K562 (cell line): ENCODE data around the gene ENTPD8. TPM values are rescaled to one million over a fixed set of nuclear protein-coding genes. Genes with fewer than 3 reads are reported as not detected.

Experiments used
- ERF ChIP-seq: fragments of 450-650 bp; formaldehyde crosslinking; IDR thresholded peaks from 2 replicates; pipeline ENCODE4 v1.4.0; 2020; ENCODE audit warnings: mild to moderate bottlenecking, mixed read lengths
- FIP1L1 ChIP-seq: fragments of 200-400 bp; formaldehyde crosslinking; IDR thresholded peaks from 2 replicates; pipeline ENCODE4 v1.6.1; 2018; ENCODE audit warnings: mild to moderate bottlenecking, low read depth, low read length; ENCODE audit not compliant: poor library complexity, severe bottlenecking
- FOXP1 ChIP-seq: sonication (generic); formaldehyde crosslinking; IDR thresholded peaks from 2 replicates; pipeline ENCODE4 v1.8.0; 2022; ENCODE audit warnings: mild to moderate bottlenecking, missing genetic modification reagents
- HDAC2 ChIP-seq: fragments of 450-650 bp; IDR thresholded peaks from 2 replicates; pipeline ENCODE4 v1.6.1; 2016; ENCODE audit warnings: mild to moderate bottlenecking
- NCOA6 ChIP-seq: fragments of 450-650 bp; IDR thresholded peaks from 2 replicates; pipeline ENCODE4 v1.6.1; 2017; ENCODE audit warnings: mild to moderate bottlenecking
- RFX1 ChIP-seq: fragments of 450-650 bp; IDR thresholded peaks from 2 replicates; pipeline ENCODE4 v1.6.1; 2016; ENCODE audit warnings: mild to moderate bottlenecking, moderate library complexity
- TEAD4 ChIP-seq, 2 experiments: sonication (generic) in 1 of 2; formaldehyde crosslinking in 1 of 2; IDR thresholded peaks; 2 replicates each; pipeline versions ENCODE4 v1.6.1 to v1.8.0; 2012 to 2022; ENCODE audit warnings: borderline replicate concordance in 1 of 2, inconsistent platforms in 1 of 2, low read length in 1 of 2, mild to moderate bottlenecking in 1 of 2, missing genetic modification reagents in 1 of 2
- TSC22D4 ChIP-seq: fragments of 450-650 bp; IDR thresholded peaks from 2 replicates; pipeline ENCODE4 v1.6.1; 2016; ENCODE audit warnings: missing genetic modification characterization, missing biosample characterization, control low read depth
- ZNF23 ChIP-seq: fragments of 250-450 bp; sonication (Bioruptor Pico); IDR thresholded peaks from 2 replicates; pipeline ENCODE4 v1.4.0; 2020; ENCODE audit warnings: mild to moderate bottlenecking
- ZNF41 ChIP-seq: fragments of 250-450 bp; sonication (Bioruptor Pico); conservative IDR thresholded peaks from 2 replicates; pipeline ENCODE4 v1.4.0; 2020; ENCODE audit warnings: mild to moderate bottlenecking
- ZNF436 ChIP-seq: fragments of 250-450, 450-650 bp; sonication (Bioruptor Pico); formaldehyde crosslinking; IDR thresholded peaks from 2 replicates; pipeline ENCODE4 v1.7.0; 2020; ENCODE audit warnings: mild to moderate bottlenecking
- ZNF507 ChIP-seq: conservative IDR thresholded peaks from 2 replicates; pipeline ENCODE4 v1.6.1; 2017; ENCODE audit warnings: missing genetic modification characterization, missing compliant biosample characterization
- ZNF584 ChIP-seq: fragments of 200-800 bp; sonication (Bioruptor generic); IDR thresholded peaks from 2 replicates; pipeline ENCODE4 v1.6.1; 2016; ENCODE audit warnings: low read depth, mild to moderate bottlenecking, missing genetic modification characterization, missing compliant biosample characterization
- polyA plus RNA-seq, 8 experiments: library from polyadenylated mRNA; depleted of rRNA in 4 of 8; stranded (reverse) in 5 of 8; unstranded in 3 of 8; fragments of >200 nt; fragmentation: Nextera tagmentation in 2 of 8; fragmentation: Illumina TruSeq in 1 of 8; extraction: Ambion mirVana in 2 of 8; extraction: Trizol in 1 of 8; gene quantifications; 2 replicates each; pipeline versions ENCODE4 v1.2.1 to v1.2.3, GENCODE V29; 2011 to 2014; ENCODE audit warnings: inconsistent platforms in 1 of 8, missing spikeins in 1 of 8
- total RNA-seq, 7 experiments: library from RNA; depleted of rRNA in 6 of 7; stranded (reverse); fragments of >200 nt in 6 of 7; fragmentation: Illumina TruSeq in 2 of 7; extraction: Trizol in 2 of 7; gene quantifications; 2 replicates each; pipeline versions ENCODE4 v1.2.1 to v1.2.3, GENCODE V29; 2011 to 2021; ENCODE audit warnings: low replicate concordance in 1 of 7
- TF ChIP-seq, protein P1 (sequence below): fragments of 200-800 bp; sonication (Bioruptor generic); IDR thresholded peaks from 2 replicates; pipeline ENCODE4 v1.6.1; 2016; ENCODE audit warnings: missing genetic modification characterization, missing compliant biosample characterization
- TF ChIP-seq, protein P2 (sequence below): fragments of 450-650 bp; IDR thresholded peaks from 2 replicates; pipeline ENCODE4 v1.6.1; 2016; ENCODE audit warnings: low read depth, mild to moderate bottlenecking, moderate library complexity
- TF ChIP-seq, protein P3 (sequence below): fragments of 250-450 bp; sonication (Bioruptor Pico); IDR thresholded peaks from 2 replicates; pipeline ENCODE4 v1.8.0; 2021; ENCODE audit warnings: mild to moderate bottlenecking, moderate library complexity
- TF ChIP-seq, protein P4 (sequence below): sonication (generic); IDR thresholded peaks from 2 replicates; pipeline ENCODE4 v1.6.1; 2016
- TF ChIP-seq, protein P5 (sequence below): fragments of 450-650 bp; IDR thresholded peaks from 2 replicates; pipeline ENCODE4 v1.6.1; 2018; ENCODE audit warnings: mild to moderate bottlenecking, low read depth; ENCODE audit not compliant: partially characterized antibody

Gene ENTPD8
- total and polyA plus RNA-seq, 9 of the 15 experiments (the other 6 are each of a cell fraction or from before 2014, with no cell fraction given), result 0.06 to 0.27 (median 0.19) TPM; not detected in 5

DNA sequence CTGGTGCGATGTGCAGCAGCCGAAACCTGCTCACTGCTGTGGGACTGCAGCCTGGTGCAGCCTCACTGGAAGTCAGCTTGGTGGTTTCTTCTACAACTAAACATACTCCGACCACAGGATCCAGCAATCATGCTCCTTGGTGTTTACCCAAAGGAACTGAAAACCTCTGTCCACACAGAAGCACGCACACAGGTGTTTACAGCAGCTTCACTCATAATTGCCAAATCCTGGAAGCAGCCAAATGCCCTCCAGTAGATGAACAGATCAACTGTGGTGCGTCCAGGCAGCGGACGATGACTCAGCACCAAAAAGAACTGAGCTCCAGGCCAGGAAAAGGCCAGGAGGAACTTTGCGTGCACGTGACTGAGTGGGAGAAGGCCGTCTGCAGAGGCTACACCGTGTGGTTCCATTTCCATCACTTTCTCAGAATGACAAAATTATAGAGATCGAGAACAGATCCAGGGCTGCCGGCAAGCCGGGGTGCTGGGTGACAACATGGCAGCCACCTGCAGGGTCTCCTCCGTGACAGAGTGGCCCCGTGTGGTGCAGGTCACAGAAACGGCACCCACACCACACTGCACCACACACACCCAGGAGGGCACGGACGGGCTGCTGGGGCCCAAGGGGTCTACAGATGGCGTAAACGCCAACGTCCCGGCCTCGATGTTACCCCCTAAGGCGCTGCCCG lies 41.1 kb upstream of the ENTPD8 start (continued):
- TF ChIP-seq, protein P1, sequence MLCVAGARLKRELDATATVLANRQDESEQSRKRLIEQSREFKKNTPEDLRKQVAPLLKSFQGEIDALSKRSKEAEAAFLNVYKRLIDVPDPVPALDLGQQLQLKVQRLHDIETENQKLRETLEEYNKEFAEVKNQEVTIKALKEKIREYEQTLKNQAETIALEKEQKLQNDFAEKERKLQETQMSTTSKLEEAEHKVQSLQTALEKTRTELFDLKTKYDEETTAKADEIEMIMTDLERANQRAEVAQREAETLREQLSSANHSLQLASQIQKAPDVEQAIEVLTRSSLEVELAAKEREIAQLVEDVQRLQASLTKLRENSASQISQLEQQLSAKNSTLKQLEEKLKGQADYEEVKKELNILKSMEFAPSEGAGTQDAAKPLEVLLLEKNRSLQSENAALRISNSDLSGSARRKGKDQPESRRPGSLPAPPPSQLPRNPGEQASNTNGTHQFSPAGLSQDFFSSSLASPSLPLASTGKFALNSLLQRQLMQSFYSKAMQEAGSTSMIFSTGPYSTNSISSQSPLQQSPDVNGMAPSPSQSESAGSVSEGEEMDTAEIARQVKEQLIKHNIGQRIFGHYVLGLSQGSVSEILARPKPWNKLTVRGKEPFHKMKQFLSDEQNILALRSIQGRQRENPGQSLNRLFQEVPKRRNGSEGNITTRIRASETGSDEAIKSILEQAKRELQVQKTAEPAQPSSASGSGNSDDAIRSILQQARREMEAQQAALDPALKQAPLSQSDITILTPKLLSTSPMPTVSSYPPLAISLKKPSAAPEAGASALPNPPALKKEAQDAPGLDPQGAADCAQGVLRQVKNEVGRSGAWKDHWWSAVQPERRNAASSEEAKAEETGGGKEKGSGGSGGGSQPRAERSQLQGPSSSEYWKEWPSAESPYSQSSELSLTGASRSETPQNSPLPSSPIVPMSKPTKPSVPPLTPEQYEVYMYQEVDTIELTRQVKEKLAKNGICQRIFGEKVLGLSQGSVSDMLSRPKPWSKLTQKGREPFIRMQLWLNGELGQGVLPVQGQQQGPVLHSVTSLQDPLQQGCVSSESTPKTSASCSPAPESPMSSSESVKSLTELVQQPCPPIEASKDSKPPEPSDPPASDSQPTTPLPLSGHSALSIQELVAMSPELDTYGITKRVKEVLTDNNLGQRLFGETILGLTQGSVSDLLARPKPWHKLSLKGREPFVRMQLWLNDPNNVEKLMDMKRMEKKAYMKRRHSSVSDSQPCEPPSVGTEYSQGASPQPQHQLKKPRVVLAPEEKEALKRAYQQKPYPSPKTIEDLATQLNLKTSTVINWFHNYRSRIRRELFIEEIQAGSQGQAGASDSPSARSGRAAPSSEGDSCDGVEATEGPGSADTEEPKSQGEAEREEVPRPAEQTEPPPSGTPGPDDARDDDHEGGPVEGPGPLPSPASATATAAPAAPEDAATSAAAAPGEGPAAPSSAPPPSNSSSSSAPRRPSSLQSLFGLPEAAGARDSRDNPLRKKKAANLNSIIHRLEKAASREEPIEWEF (CRISPR knock-in tag), result 0 out of 2 replicates have a peak, but pooled peaks have one; percentile 14
- TF ChIP-seq TSC22D4 (tag) (no peak), ZNF41 (CRISPR knock-in tag) (0 out of 2 replicates have a peak, but pooled peaks have one; percentile 50), ZNF436 (no peak), ZNF23 (CRISPR knock-in tag) (no peak), FIP1L1 (no peak), ERF (CRISPR knock-in tag) (no peak; the same call in 1 of the 2 replicates), FOXP1 (CRISPR knock-in tag) (no peak), HDAC2 (peak; percentile 89), RFX1 (no peak), NCOA6 (no peak), ZNF507 (tag) (no peak), ZNF584 (CRISPR knock-in tag) (0 out of 2 replicates have a peak, but pooled peaks have one; percentile 61), TEAD4 (IDR thresholded peaks at IDR 0.05; ENCODE audit: low read length) (peak; percentile 5; the same call in 1 of the 2 replicates), TEAD4 (CRISPR knock-in tag; IDR thresholded peaks at IDR 0.05; ENCODE audit: borderline replicate concordance) (no peak)
- TF ChIP-seq, protein P2, sequence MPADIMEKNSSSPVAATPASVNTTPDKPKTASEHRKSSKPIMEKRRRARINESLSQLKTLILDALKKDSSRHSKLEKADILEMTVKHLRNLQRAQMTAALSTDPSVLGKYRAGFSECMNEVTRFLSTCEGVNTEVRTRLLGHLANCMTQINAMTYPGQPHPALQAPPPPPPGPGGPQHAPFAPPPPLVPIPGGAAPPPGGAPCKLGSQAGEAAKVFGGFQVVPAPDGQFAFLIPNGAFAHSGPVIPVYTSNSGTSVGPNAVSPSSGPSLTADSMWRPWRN, result no peak
- TF ChIP-seq, protein P3, sequence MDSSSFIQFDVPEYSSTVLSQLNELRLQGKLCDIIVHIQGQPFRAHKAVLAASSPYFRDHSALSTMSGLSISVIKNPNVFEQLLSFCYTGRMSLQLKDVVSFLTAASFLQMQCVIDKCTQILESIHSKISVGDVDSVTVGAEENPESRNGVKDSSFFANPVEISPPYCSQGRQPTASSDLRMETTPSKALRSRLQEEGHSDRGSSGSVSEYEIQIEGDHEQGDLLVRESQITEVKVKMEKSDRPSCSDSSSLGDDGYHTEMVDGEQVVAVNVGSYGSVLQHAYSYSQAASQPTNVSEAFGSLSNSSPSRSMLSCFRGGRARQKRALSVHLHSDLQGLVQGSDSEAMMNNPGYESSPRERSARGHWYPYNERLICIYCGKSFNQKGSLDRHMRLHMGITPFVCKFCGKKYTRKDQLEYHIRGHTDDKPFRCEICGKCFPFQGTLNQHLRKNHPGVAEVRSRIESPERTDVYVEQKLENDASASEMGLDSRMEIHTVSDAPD (CRISPR knock-in tag), result no peak
- TF ChIP-seq, protein P4, sequence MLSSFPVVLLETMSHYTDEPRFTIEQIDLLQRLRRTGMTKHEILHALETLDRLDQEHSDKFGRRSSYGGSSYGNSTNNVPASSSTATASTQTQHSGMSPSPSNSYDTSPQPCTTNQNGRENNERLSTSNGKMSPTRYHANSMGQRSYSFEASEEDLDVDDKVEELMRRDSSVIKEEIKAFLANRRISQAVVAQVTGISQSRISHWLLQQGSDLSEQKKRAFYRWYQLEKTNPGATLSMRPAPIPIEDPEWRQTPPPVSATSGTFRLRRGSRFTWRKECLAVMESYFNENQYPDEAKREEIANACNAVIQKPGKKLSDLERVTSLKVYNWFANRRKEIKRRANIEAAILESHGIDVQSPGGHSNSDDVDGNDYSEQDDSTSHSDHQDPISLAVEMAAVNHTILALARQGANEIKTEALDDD, result 0 out of 2 replicates have a peak, but pooled peaks have one; percentile 30
- TF ChIP-seq, protein P5, sequence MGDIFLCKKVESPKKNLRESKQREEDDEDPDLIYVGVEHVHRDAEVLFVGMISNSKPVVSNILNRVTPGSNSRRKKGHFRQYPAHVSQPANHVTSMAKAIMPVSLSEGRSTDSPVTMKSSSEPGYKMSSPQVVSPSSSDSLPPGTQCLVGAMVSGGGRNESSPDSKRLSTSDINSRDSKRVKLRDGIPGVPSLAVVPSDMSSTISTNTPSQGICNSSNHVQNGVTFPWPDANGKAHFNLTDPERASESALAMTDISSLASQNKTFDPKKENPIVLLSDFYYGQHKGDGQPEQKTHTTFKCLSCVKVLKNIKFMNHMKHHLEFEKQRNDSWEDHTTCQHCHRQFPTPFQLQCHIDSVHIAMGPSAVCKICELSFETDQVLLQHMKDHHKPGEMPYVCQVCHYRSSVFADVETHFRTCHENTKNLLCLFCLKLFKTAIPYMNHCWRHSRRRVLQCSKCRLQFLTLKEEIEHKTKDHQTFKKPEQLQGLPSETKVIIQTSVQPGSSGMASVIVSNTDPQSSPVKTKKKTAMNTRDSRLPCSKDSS, result no peak
